MM.1S (cell line): ENCODE results near the gene UIMC1.
"Not testable (repeated sequence)": the region's sequence is repeated elsewhere in the genome, so short reads cannot be mapped to it uniquely, and the experiment has no call there.

Source experiments
- CTCF ChIP-seq: fragments of 300-600 bp; sonication (generic); IDR thresholded peaks from 2 replicates; pipeline ENCODE4 v1.5.1; 2016; ENCODE audit warnings: antibody characterized with exemption, low read length, mixed read lengths
- EZH2 ChIP-seq: fragments of 300-600 bp; sonication (generic); optimal IDR thresholded peaks from 2 replicates; pipeline ENCODE3; 2017; ENCODE audit warnings: low read depth, mild to moderate bottlenecking, antibody characterized with exemption, low read length, mixed read lengths
- EZH2phosphoT487 ChIP-seq: fragments of 300-600 bp; sonication (generic); IDR thresholded peaks from 2 replicates; pipeline ENCODE4 v1.6.1; 2018; ENCODE audit warnings: antibody characterized with exemption, low read length

DNA sequence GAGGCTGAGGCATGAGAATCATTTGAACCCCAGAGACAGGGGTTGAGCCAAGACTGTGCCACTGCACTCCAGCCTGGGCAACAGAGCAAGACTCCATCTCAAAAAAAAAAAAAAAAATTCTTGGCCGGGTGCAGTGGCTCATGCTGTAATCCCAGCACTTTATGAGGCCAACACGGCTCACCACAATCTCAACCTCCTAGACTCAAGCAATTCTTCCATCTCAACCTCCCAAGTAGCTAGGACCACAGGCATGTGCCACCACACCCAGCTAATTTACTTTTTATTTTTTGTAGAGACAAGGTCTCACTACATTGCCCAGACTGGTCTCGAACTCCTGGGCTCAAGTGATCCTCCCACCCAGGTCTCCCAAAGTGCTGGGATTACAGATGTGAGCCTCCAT lies 13.5 kb downstream of the UIMC1 start:
- TF ChIP-seq CTCF, EZH2, EZH2phosphoT487: not testable (repeated sequence)
